Stomach (tissue), 4 donors: Measurements from ENCODE around the gene CD101.

Experiments used
- CTCF ChIP-seq, 7 experiments: fragments of 450-650 bp in 4 of 7; fragments of 200-600 bp in 3 of 7; sonication (generic) in 3 of 7; IDR thresholded peaks; one replicate each; pipeline ENCODE4 v1.5.1; 2016 to 2019; ENCODE audit warnings: antibody characterized with exemption in 7 of 7, control low read depth in 2 of 7, mild to moderate bottlenecking in 1 of 7
- EP300 ChIP-seq: sonication (generic); formaldehyde crosslinking; IDR thresholded peaks from one replicate; pipeline ENCODE4 v1.6.1; 2017; ENCODE audit warnings: antibody characterized with exemption
- POLR2A ChIP-seq, 4 donors: fragments of 450-650 bp; IDR thresholded peaks; one replicate each; pipeline ENCODE4 v1.6.1; 2016; ENCODE audit warnings: antibody characterized with exemption in 4 of 4, control low read depth in 2 of 4, mild to moderate bottlenecking in 1 of 4, moderate library complexity in 1 of 4
- POLR2AphosphoS5 ChIP-seq, 3 donors: sonication (generic); formaldehyde crosslinking; IDR thresholded peaks; one replicate each; pipeline ENCODE4 v1.6.1; 2016; ENCODE audit warnings: antibody characterized with exemption in 3 of 3

GRCh38 chr1:117066367-117066766, 64.8 kb downstream of the CD101 start:
- TF ChIP-seq POLR2A (IDR thresholded peaks at IDR 0.05) (no peak), CTCF (IDR thresholded peaks at IDR 0.05) (no peak), POLR2AphosphoS5 (IDR thresholded peaks at IDR 0.05) (no peak), EP300 (no peak)
